ENCODE measurements around the gene PDE11A.
A peak's percentile ranks its signal among the peaks of the same experiment; 100 is the strongest.

Gene PDE11A

GRCh38 chr2:177602611-177603164, 469.9 kb downstream of the PDE11A start:
- TF ChIP-seq POLR2AphosphoS5 (IDR thresholded peaks at IDR 0.05; ENCODE audit: low read depth, low read length) (no peak), TAF1 (IDR thresholded peaks at IDR 0.05; ENCODE audit: borderline replicate concordance, low read depth, low read length) (no peak), POLR2A (IDR thresholded peaks at IDR 0.05; ENCODE audit: low read depth, low read length) (no peak)
- DNase-seq (ENCODE audit: insufficient read length) (no peak), FAIRE-seq (no peak)

GRCh38 chr2:177600917-177601316, 471.7 kb downstream of the PDE11A start:
- TF ChIP-seq POLR2AphosphoS5 (IDR thresholded peaks at IDR 0.05; ENCODE audit: low read depth, low read length) (no peak), POLR2A (IDR thresholded peaks at IDR 0.05; ENCODE audit: low read depth, low read length) (no peak), TAF1 (IDR thresholded peaks at IDR 0.05; ENCODE audit: borderline replicate concordance, low read depth, low read length) (no peak)
- FAIRE-seq (no peak), DNase-seq (ENCODE audit: insufficient read length) (no peak)

- DNase-seq (ENCODE audit: insufficient read length) (no peak), FAIRE-seq (peak; percentile 14)
- TF ChIP-seq POLR2A (IDR thresholded peaks at IDR 0.05; ENCODE audit: low read depth, low read length) (no peak), POLR2AphosphoS5 (IDR thresholded peaks at IDR 0.05; ENCODE audit: low read depth, low read length) (no peak), TAF1 (IDR thresholded peaks at IDR 0.05; ENCODE audit: borderline replicate concordance, low read depth, low read length) (no peak)
These were observed 472.6 kb downstream of the PDE11A start for GRCh38 chr2:177599956-177600355.

- no peak for DNase-seq (ENCODE audit: insufficient read length)
- TF ChIP-seq TAF1 (IDR thresholded peaks at IDR 0.05; ENCODE audit: borderline replicate concordance, low read depth, low read length) (no peak), POLR2AphosphoS5 (IDR thresholded peaks at IDR 0.05; ENCODE audit: low read depth, low read length) (no peak), POLR2A (IDR thresholded peaks at IDR 0.05; ENCODE audit: low read depth, low read length) (no peak)
- FAIRE-seq, result no peak
These were observed 473.4 kb downstream of the PDE11A start for GRCh38 chr2:177599139-177599688.

- DNase-seq (ENCODE audit: insufficient read length), result no peak
- FAIRE-seq, result no peak
- no peak for TF ChIP-seq POLR2AphosphoS5 (IDR thresholded peaks at IDR 0.05; ENCODE audit: low read depth, low read length)
- TF ChIP-seq POLR2A (IDR thresholded peaks at IDR 0.05; ENCODE audit: low read depth, low read length), result no peak
- TF ChIP-seq TAF1 (IDR thresholded peaks at IDR 0.05; ENCODE audit: borderline replicate concordance, low read depth, low read length), result no peak
These were observed 474.0 kb downstream of the PDE11A start for GRCh38 chr2:177598326-177599138.

- TF ChIP-seq POLR2A (IDR thresholded peaks at IDR 0.05; ENCODE audit: low read depth, low read length), result no peak
- TF ChIP-seq TAF1 (IDR thresholded peaks at IDR 0.05; ENCODE audit: borderline replicate concordance, low read depth, low read length), result no peak
- TF ChIP-seq POLR2AphosphoS5 (IDR thresholded peaks at IDR 0.05; ENCODE audit: low read depth, low read length), result no peak
- DNase-seq (ENCODE audit: insufficient read length) (no peak), FAIRE-seq (no peak)
These were observed 474.8 kb downstream of the PDE11A start for GRCh38 chr2:177597759-177598158.

DNA sequence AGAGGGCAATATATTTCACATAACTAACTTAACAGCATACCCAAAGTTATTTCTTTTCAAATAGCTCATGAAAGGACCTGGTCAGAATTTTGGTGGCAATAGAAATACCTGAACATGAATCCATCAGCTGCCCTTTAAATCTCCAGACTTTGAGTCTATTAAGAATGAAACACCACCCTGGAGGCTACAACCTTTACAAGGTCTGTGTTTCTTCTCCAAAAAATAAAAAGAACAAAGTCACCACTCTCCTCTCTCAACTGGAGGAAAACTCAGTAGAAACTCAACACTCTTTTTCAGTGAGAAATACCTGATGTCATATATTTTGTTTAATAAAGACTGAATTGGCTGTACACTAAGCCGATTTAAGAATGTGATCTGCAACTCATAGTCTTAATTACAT, 475.7 kb downstream of the PDE11A start:
- DNase-seq (ENCODE audit: insufficient read length), result no peak
- TF ChIP-seq POLR2AphosphoS5 (IDR thresholded peaks at IDR 0.05; ENCODE audit: low read depth, low read length), result no peak
- FAIRE-seq, result no peak

DNA sequence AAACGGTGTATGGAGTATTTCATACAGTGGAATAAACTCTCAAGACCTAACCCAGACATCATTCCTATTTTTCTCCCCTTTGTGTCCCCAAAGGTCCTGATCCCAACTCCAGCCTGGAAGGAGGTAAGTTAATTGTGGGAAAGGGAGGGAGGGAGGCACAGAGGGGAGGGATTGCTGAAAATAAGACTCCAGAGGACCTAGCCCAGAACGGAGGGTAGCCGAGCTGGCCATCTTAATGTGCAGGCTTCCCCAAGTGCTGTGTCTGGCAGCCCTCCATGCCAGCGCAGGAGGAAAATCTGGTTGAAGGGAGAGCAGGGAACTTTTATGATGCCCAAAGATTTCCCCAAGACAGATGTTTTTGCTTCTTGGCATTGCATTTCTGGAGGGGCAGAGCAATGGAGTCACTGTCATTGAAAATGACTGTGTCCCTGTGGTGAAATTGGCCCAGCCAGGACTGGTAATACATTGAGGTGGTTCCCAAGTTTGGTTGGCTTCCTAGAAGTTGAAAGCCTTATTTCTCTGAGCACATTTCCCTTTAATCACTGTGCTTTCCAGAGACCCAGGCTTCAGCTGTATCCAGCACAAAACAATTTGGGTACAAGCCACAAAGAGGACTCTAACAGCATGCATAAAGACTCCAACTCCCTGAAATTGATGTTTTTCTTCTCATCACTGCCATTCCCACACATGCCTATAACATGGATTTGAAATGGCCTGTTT, 477.3 kb downstream of the PDE11A start:
- TF ChIP-seq TAF1 (IDR thresholded peaks at IDR 0.05; ENCODE audit: borderline replicate concordance, low read depth, low read length) (no peak), POLR2AphosphoS5 (IDR thresholded peaks at IDR 0.05; ENCODE audit: low read depth, low read length) (no peak), POLR2A (IDR thresholded peaks at IDR 0.05; ENCODE audit: low read depth, low read length) (no peak)
- FAIRE-seq, result no peak
- DNase-seq (ENCODE audit: insufficient read length), result no peak

GRCh38 chr2:177593402-177593801, 479.2 kb downstream of the PDE11A start:
- no peak for FAIRE-seq
- TF ChIP-seq POLR2A (IDR thresholded peaks at IDR 0.05; ENCODE audit: low read depth, low read length) (no peak), POLR2AphosphoS5 (IDR thresholded peaks at IDR 0.05; ENCODE audit: low read depth, low read length) (no peak), TAF1 (IDR thresholded peaks at IDR 0.05; ENCODE audit: borderline replicate concordance, low read depth, low read length) (no peak)
- no peak for DNase-seq (ENCODE audit: insufficient read length)

DNA sequence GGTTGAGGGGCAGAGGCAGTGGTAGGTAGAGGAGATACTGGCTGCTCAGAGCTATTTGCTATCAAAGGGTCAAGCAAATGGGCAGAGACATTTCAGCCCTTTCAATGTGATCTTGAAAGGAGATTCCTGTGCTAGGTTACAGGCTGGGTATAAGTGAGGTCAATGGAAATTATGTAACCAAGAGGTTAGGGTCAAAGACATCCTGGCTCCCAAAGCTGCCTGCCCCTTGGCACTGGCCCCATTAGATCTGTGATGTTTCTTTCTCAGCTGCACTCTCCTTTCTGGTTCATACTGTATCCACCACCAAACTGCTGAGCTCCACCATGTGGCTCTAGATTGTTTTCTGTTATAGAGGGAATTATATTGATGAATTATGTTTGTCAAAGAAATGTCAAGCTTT, 479.6 kb downstream of the PDE11A start:
- DNase-seq (ENCODE audit: insufficient read length), result no peak
- no peak for FAIRE-seq
- TF ChIP-seq POLR2AphosphoS5 (IDR thresholded peaks at IDR 0.05; ENCODE audit: low read depth, low read length) (no peak), TAF1 (IDR thresholded peaks at IDR 0.05; ENCODE audit: borderline replicate concordance, low read depth, low read length) (no peak)

DNA sequence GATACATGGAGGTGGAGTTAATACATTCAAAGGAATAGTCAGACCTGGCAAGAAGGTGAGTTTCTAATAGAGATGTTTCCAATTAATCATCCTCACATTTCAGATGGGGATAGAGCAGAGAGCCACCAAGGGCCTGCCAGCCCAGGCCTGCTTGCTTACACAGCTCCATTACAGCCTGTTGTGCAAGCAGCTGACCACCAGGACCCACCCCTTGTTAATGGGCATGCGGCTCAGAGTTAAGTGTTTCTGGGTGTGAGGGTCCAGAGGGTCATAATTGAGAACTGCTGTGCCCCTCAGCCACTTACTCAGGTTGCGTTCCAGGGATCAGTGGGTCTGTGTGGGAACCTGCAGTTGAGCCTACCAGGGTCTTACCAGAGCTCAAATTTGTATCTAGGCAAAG, 480.2 kb downstream of the PDE11A start:
- TF ChIP-seq TAF1 (IDR thresholded peaks at IDR 0.05; ENCODE audit: borderline replicate concordance, low read depth, low read length) (no peak), POLR2AphosphoS5 (IDR thresholded peaks at IDR 0.05; ENCODE audit: low read depth, low read length) (no peak), POLR2A (IDR thresholded peaks at IDR 0.05; ENCODE audit: low read depth, low read length) (no peak)
- DNase-seq (ENCODE audit: insufficient read length) (no peak), FAIRE-seq (no peak)

Data from GM12892 (cell line).